GM12801 (cell line): ENCODE results near the gene NUDT3.

Experiments used
- CTCF ChIP-seq: IDR thresholded peaks from one replicate; pipeline ENCODE4 v1.5.1; 2011; ENCODE audit warnings: control low read depth; ENCODE audit not compliant: insufficient read length; ENCODE audit errors: extremely low read depth

Gene NUDT3

GRCh38 chr6:34332251-34333198, 59.9 kb downstream of the NUDT3 start:
- TF ChIP-seq CTCF: no peak

DNA sequence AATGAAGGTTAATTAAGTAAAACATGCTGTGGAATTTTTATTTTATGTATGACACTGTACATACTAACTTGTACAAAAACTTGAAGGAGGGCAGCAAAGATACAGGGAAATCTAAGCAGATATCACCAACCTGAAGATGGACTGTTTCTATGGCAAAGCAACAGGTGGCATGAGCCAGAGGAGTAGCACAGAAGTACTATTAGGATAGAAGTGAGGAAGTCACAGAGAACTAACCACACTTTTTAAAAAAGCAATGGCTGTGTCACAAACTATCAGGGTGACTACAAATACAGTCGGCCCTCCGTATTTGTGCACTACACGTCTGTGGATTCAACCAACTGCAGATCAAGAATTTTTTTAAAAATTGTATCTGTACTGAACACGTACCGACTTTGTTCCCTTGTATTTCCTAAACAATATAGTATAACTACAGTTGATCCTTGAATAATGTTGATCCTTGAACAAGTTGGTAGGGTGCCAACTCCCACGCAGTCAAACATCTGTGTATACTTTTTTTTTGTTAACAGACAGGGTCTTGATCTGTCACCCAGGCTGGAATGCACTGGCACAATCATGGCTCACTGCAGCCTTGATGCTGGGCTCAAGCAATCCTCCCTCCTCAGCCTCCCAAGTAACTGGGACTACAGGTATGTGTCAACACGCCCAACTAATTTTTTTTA, 61.0 kb downstream of the NUDT3 start:
- no peak for TF ChIP-seq CTCF

GRCh38 chr6:34328969-34329368, 63.5 kb downstream of the NUDT3 start:
- TF ChIP-seq CTCF: no peak

DNA sequence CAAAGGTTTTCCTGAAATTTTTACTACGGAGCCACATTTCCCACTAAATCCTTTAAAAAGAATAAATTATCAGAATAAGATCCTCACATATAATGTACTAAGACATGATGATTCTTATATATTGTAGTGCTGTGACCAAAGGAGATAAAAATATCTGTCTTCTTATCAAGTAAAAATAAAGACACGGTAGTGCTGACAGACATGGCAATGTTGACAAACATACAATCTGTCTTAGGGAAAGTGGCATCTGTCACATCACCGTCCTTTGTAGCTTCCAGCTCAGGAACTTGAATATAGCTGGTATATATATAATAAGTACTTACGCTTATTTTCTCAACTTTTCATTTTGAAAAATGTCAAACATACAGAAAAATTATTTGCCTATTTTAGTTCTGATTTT, 66.8 kb downstream of the NUDT3 start:
- TF ChIP-seq CTCF: no peak

GRCh38 chr6:34324738-34325444, 67.6 kb downstream of the NUDT3 start:
- TF ChIP-seq CTCF: no peak

GRCh38 chr6:34323300-34323699, 69.2 kb downstream of the NUDT3 start:
- no peak for TF ChIP-seq CTCF

- TF ChIP-seq CTCF: no peak
Observed at GRCh38 chr6:34322732-34323131, 69.7 kb downstream of the NUDT3 start.
